GM20000 (cell line): Measurements from ENCODE around the gene CEP95.
"Not testable (repeated sequence)": the region's sequence is repeated elsewhere in the genome, so short reads cannot be mapped to it uniquely, and the experiment has no call there.

Experiments
- DNase-seq: peaks from one replicate; pipeline ENCODE4 v3.0.0; 2012; ENCODE audit warnings: low spot score
- TF ChIP-seq, protein P1 (sequence below): IDR thresholded peaks from 2 replicates; pipeline ENCODE4 v1.5.1; 2012; ENCODE audit warnings: mild to moderate bottlenecking, control low read depth; ENCODE audit errors: extremely low read depth, missing control alignments

Gene CEP95

DNA sequence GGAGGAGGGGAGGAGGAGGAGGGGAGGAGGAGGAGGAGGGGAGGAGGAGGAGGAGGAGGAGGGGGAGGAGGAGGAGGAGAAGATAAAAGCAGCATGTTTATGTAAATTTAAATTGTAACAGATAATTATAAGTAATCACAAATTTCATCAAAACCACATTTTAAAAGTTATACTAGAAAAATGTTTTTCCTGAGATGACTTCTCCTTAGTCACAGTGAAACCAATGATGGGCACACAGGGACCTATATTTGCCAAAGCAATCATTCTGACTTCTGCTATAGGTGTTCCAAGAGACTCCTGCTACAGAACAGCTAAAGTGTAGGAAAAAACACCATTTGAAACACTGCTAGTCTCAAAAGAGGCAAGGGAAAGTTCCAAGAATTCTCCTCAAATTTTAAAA is 66.4 kb downstream of the CEP95 start:
- no peak for DNase-seq
- TF ChIP-seq, protein P1, sequence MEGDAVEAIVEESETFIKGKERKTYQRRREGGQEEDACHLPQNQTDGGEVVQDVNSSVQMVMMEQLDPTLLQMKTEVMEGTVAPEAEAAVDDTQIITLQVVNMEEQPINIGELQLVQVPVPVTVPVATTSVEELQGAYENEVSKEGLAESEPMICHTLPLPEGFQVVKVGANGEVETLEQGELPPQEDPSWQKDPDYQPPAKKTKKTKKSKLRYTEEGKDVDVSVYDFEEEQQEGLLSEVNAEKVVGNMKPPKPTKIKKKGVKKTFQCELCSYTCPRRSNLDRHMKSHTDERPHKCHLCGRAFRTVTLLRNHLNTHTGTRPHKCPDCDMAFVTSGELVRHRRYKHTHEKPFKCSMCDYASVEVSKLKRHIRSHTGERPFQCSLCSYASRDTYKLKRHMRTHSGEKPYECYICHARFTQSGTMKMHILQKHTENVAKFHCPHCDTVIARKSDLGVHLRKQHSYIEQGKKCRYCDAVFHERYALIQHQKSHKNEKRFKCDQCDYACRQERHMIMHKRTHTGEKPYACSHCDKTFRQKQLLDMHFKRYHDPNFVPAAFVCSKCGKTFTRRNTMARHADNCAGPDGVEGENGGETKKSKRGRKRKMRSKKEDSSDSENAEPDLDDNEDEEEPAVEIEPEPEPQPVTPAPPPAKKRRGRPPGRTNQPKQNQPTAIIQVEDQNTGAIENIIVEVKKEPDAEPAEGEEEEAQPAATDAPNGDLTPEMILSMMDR: no peak

DNA sequence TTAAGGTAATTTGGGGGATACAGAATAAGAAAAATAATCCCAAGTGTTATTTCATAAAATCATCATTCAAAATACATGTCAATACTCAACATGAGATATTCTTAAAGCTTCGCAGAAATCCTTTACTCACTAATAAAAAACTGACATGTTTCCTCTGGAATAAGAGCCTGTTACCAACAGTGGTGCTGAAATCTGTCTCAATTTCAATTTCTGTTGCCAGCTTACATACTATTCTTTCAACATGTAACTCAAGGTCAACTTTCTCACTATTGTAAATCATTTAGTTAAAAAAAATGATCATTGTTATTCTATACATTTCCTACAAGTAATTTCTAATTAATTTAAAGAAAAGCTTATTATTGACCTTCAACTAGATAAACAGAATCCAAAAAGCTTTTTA is 67.9 kb downstream of the CEP95 start:
- TF ChIP-seq, protein P1: no peak
- DNase-seq: no peak

GRCh38 chr17:64575431-64575830 is 68.7 kb downstream of the CEP95 start:
- TF ChIP-seq, protein P1: no peak

DNA sequence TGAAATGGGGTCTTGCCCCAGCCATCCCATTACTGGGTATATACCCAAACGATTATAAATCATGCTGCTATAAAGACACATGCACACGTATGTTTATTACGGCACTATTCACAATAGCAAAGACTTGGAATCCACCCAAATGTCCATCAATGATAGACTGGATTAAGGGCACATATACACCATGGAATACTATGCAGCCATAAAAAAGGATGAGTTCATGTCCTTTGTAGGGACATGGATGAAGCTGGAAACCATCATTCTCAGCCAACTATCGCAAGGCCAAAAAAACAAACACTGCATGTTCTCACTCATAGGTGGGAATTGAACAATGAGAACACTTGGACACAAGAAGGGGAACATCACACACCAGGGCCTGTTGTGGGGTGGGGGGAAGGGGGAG is 70.2 kb downstream of the CEP95 start:
- DNase-seq: not testable (repeated sequence)

More at GRCh38 chr17:64575431-64575830, 68.7 kb downstream of the CEP95 start:
- DNase-seq: no peak

GRCh38 chr17:64579917-64580316 is 73.1 kb downstream of the CEP95 start:
- TF ChIP-seq, protein P1: no peak
- no peak for DNase-seq

DNA sequence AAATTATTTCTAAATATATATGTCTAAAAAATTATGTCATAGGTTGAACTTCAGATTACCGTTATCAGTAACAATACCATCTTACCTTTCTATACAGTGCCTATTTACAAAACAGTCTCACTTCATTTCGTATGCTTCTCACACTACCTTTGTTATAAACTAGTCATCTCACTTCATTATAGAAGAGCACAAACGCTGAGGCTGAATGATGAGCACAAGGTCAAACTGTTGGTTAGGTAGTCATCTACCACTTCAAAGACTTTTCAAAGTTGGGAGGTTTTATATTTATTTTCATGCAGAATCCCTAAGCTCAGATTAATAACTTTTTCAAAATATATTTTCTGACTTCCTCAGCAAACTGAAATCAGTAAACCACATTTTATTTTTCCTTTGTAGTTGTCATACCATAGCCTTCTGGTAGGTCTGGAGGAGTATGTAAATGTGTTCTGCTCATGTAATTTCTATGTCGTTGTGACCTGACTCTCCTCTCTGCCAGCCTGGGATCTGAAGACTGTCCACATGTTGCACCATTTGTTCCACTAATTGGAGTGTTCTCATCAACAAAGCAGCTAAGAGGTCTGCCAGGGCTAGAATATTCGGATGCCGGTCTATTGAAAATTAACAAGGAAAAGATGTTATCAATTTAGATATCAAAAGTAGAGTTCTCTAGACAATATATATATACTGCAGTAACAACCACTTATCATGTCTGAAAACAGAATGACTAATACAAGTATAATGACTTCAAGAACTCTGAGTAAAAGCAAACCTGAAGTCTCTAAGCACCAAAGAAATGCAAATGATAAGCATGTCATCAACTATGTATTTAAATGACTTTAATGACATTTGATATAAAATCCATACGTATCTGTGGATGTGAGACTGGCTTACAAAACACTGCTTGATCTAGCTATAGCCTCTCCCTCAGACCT is 73.9 kb downstream of the CEP95 start:
- no peak for DNase-seq
- TF ChIP-seq, protein P1: no peak

GRCh38 chr17:64583038-64583437 is 76.3 kb downstream of the CEP95 start:
- TF ChIP-seq, protein P1: no peak
- DNase-seq: no peak

GRCh38 chr17:64585146-64585545 is 78.4 kb downstream of the CEP95 start:
- no peak for DNase-seq
- TF ChIP-seq, protein P1: no peak
